Prostate gland (tissue), 2 donors: ENCODE measurements around the gene ZNF516. TPM values are rescaled to one million over a fixed set of nuclear protein-coding genes. Genes with fewer than 3 reads are reported as not detected.

Experiments
- DNase-seq: peaks from one replicate; pipeline ENCODE4 v3.0.0-alpha.2; 2019; ENCODE audit warnings: low spot score
- H3K27ac ChIP-seq, 2 donors: fragments of 200-600 bp; sonication (generic); 2 replicates each; pipeline ENCODE4 v1.5.1; 2017 to 2019
- H3K27me3 ChIP-seq: fragments of 200-600 bp; sonication (generic); replicated peaks from 2 replicates; pipeline ENCODE4 v1.5.1; 2019; ENCODE audit not compliant: insufficient read depth
- H3K36me3 ChIP-seq, 2 donors: fragments of 200-600 bp; sonication (generic); 1 replicate in 1 of 2; 2 replicates in 1 of 2; pipeline versions ENCODE4 v1.5.1 to v1.8.1; 2017 to 2019
- H3K4me1 ChIP-seq: fragments of 200-600 bp; sonication (generic); replicated peaks from 2 replicates; pipeline ENCODE4 v1.5.1; 2019
- H3K4me3 ChIP-seq, 2 donors: fragments of 200-600 bp; sonication (generic); 2 replicates each; pipeline ENCODE4 v1.5.1; 2017 to 2019
- H3K9me3 ChIP-seq: fragments of 200-600 bp; sonication (generic); 2 replicates; pipeline ENCODE4 v1.5.1; 2017
- POLR2A ChIP-seq: fragments of 450-650 bp; IDR thresholded peaks from one replicate; pipeline ENCODE4 v1.6.1; 2016; ENCODE audit warnings: antibody characterized with exemption, mild to moderate bottlenecking
- POLR2AphosphoS5 ChIP-seq: sonication (generic); formaldehyde crosslinking; IDR thresholded peaks from one replicate; pipeline ENCODE4 v1.6.1; 2017; ENCODE audit warnings: antibody characterized with exemption
- WGBS: methylation state at CpG from one replicate; pipeline ENCODE4 v1.1.5; 2018; 5-methylcytosine and 5-hydroxymethylcytosine counted together
- intact Hi-C: fragments of 100-400 bp; cut with DNase I; formaldehyde crosslinking; loops from one replicate; pipeline ENCODE4 v1.14.2; 2022
- total RNA-seq, 2 donors: library from RNA; depleted of rRNA; stranded (reverse); fragments of >200 nt; gene quantifications; one replicate each; pipeline ENCODE4 v1.1.0, GENCODE V29; 2016
- TF ChIP-seq, protein P1 (sequence below), 4 experiments: fragments of 200-600 bp in 2 of 4; fragments of 450-650 bp in 2 of 4; sonication (generic) in 2 of 4; IDR thresholded peaks; 1 replicate in 3 of 4; 2 replicates in 1 of 4; pipeline ENCODE4 v1.5.1; 2016 to 2019; ENCODE audit warnings: antibody characterized with exemption in 4 of 4, mild to moderate bottlenecking in 2 of 4, moderate library complexity in 2 of 4

ZNF516 gene
- total RNA-seq, 2 donors from 2014 or later, result 25.0 to 158 TPM

DNA sequence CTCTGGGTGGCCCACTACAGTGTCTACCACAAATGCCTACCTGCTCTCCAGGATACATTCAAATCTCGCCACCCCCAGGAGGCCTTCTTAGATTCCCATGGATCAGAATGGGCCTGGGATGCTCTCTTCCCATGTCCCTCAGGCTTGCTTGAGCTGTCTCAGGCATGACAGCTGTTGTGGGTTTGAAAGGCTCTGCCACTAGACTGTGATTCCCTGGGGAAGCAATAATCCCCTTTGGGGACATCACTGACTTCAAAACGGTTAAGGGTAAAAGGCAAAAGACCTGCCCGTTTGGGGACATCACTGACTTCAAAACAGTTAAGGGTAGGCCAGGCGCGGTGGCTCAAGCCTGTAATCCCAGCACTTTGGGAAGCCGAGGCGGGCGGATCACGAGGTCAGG lies 35.8 kb upstream of the ZNF516 start:
- intact Hi-C loops, result no loop called here
- DNase-seq, result no peak
- H3K9me3 ChIP-seq, result no peaks in the 10 kb centered on the region
- H3K27me3 ChIP-seq, result no peaks in the 10 kb centered on the region
- TF ChIP-seq, protein P1, sequence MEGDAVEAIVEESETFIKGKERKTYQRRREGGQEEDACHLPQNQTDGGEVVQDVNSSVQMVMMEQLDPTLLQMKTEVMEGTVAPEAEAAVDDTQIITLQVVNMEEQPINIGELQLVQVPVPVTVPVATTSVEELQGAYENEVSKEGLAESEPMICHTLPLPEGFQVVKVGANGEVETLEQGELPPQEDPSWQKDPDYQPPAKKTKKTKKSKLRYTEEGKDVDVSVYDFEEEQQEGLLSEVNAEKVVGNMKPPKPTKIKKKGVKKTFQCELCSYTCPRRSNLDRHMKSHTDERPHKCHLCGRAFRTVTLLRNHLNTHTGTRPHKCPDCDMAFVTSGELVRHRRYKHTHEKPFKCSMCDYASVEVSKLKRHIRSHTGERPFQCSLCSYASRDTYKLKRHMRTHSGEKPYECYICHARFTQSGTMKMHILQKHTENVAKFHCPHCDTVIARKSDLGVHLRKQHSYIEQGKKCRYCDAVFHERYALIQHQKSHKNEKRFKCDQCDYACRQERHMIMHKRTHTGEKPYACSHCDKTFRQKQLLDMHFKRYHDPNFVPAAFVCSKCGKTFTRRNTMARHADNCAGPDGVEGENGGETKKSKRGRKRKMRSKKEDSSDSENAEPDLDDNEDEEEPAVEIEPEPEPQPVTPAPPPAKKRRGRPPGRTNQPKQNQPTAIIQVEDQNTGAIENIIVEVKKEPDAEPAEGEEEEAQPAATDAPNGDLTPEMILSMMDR (IDR thresholded peaks at IDR 0.05), result no peak
- TF ChIP-seq POLR2AphosphoS5 (no peak), POLR2A (no peak)
- H3K36me3 ChIP-seq, result no peaks in the 10 kb centered on the region
- H3K4me3 ChIP-seq, result no peak overlapping the region
- no peaks in the 10 kb centered on the region for H3K4me1 ChIP-seq
- H3K27ac ChIP-seq, result no peak overlapping the region
- WGBS, result 83% methylated on average over 9 of the region's 9 CpGs

DNA sequence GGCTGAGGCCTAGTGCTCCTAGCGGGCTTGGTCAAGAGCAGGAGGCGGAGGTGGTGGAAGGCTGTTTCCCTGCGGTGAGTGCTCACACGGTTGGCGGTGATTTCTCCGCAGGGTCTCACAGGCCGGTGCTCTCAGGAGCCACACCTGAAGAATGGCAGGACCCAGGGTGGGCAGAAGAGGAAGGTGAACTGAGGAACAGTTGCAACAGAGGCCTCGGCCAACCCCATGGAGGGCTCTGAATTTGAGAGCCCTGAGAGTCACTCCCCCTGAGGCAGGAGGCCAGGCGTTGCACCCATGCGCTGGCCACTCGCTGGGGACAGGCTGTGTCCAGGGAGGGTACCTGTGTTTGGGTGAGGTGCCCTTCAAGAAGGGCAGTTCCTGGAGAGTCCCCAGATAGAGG lies 35.3 kb upstream of the ZNF516 start:
- H3K36me3 ChIP-seq, result no peaks in the 10 kb centered on the region
- no peaks in the 10 kb centered on the region for H3K9me3 ChIP-seq
- TF ChIP-seq POLR2AphosphoS5, result no peak
- TF ChIP-seq, protein P1 (IDR thresholded peaks at IDR 0.05), result no peak
- TF ChIP-seq POLR2A, result no peak
- WGBS, result 96% methylated on average over 11 of the region's 11 CpGs
- intact Hi-C loops, result no loop called here
- no peaks in the 10 kb centered on the region for H3K27me3 ChIP-seq
- no peak for DNase-seq
- H3K27ac ChIP-seq, result no peak overlapping the region
- H3K4me3 ChIP-seq, result no peak overlapping the region
- no peaks in the 10 kb centered on the region for H3K4me1 ChIP-seq

DNA sequence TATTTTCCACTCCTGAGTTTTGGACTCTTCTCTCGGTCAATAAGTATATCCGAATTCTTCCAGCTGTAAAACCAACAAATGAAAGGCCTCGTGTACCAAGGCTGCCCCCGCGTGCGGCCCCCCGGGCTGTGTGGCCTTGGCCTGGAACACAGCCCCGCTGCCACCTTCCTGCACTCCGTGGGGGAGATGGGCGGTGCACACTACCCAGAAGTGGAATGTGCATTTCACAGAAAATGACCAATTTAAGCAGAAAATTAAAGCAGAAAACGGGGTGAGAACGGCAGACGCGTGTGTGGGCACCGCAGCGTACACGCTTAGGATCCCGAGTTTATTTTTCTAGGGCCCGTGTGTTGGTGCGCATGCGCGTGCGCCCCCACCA lies 34.4 kb upstream of the ZNF516 start:
- no peak for DNase-seq
- WGBS, result 76% methylated on average over 23 of the region's 23 CpGs

DNA sequence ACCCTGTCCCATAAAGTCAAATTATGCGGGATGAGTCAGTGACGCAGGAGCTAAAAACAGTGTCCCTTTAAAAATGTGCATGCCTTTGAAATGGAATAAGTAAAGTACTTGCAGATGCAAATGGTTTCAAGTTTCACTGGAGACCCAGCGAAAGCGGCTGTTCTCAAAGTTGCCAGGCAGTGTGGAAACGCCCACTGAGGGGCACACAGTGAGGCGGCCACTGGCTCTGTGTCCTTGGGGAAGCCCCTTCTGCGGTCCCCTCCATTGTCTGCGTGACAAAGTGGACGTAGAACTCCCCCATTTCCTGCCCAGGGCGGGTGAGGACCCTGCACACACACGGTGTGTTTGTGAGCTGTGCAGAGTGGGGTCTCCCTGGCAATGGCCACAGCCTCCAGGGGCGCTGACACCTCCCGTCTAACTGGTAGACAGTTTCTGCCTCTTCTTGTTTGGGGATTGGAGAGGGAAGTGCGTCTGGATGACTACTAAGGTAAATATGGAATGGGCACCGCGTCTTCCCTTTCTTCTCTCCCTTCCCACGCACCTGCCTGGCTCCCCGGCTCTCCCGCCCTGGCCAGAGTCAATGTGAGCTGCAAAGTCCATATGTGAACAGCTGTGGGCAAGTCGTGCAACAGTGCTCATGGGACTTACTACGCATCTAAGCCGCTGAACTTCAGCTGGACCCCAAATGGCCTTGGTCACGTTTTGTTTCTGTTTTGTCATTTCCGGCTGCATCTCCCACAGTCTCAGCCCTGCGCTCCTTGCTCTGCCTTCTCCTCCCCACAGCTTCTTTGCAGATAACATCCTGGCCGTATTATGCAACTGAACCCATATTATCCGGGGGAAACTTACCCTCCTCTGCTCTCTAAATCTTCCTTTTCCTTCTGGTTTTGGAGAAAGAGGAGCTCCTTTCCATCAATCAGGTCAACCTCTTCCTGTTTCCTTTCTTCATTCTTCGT lies 33.7 kb upstream of the ZNF516 start:
- peak; percentile 25 for DNase-seq
- no peaks in the 10 kb centered on the region for H3K27me3 ChIP-seq
- 5% methylated on average over 28 of the region's 28 CpGs for WGBS
- no peaks in the 10 kb centered on the region for H3K36me3 ChIP-seq
- intact Hi-C loops, result loop anchor here (2.0 to 5.0 kb wide), 2 partner anchors 39 to 92 kb away; no protein-coding TSS in a partner anchor
- no peaks in the 10 kb centered on the region for H3K9me3 ChIP-seq
- H3K4me1 ChIP-seq, result no peaks in the 10 kb centered on the region
- peak overlapping the region; percentile 73 to 74 for H3K27ac ChIP-seq
- peak overlapping the region; percentile 25 to 32 for H3K4me3 ChIP-seq
- TF ChIP-seq POLR2A (no peak), POLR2AphosphoS5 (peak; percentile 19)
- TF ChIP-seq, protein P1 (IDR thresholded peaks at IDR 0.05), result no peak

More for the DNA sequence above, 34.4 kb upstream of the ZNF516 start:
- Histone ChIP-seq H3K36me3 (no peaks in the 10 kb centered on the region), H3K4me1 (no peaks in the 10 kb centered on the region), H3K27ac (peak overlapping the region; percentile 73 to 74), H3K27me3 (no peaks in the 10 kb centered on the region), H3K4me3 (no peak overlapping the region), H3K9me3 (no peaks in the 10 kb centered on the region)
- TF ChIP-seq, protein P1 (IDR thresholded peaks at IDR 0.05), result no peak
- no peak for TF ChIP-seq POLR2A
- TF ChIP-seq POLR2AphosphoS5, result no peak
- intact Hi-C loops, result loop anchor here (2.0 to 5.0 kb wide), 2 partner anchors 38 to 91 kb away; no protein-coding TSS in a partner anchor
